ENCODE data around the gene SH3D21. TPM values are rescaled to one million over a fixed set of nuclear protein-coding genes. Genes with fewer than 3 reads are reported as not detected.

The SH3D21 gene
- total and polyA plus RNA-seq, 2 donors: 1.3 to 6.0 TPM

GRCh38 chr1:36276688-36277087 lies 29.5 kb upstream of the SH3D21 start:
- H3K27me3 ChIP-seq (ENCODE audit: control insufficient read depth in 2 of 2, insufficient read depth in 1 of 2, low read length in 1 of 2): no peaks in the 10 kb centered on the region
- 99% methylated on average over 6 of the region's 6 CpGs for WGBS
- no peaks in the 10 kb centered on the region for H3K4me1 ChIP-seq (ENCODE audit: control insufficient read depth in 2 of 2, insufficient read depth in 2 of 2, low read length in 2 of 2)
- no peak overlapping the region for H3K27ac ChIP-seq (ENCODE audit: low read depth in 1 of 2, low read length in 1 of 2)
- no peaks in the 10 kb centered on the region for H3K9me3 ChIP-seq (ENCODE audit: control insufficient read depth in 2 of 2, insufficient read depth in 1 of 2, low read length in 1 of 2)
- H3K4me3 ChIP-seq (ENCODE audit: low read length in 2 of 2): no peak overlapping the region
- H3K36me3 ChIP-seq (ENCODE audit: control insufficient read depth in 2 of 2, insufficient read depth in 2 of 2, low read length in 1 of 2): peaks cover 6 to 25% of the 10 kb centered on the region in 2 donors
- DNase-seq (ENCODE audit: low read depth in 6 of 9, low spot score in 9 of 9): no peak

GRCh38 chr1:36279110-36279788 lies 26.9 kb upstream of the SH3D21 start:
- no peaks in the 10 kb centered on the region for H3K4me1 ChIP-seq (ENCODE audit: control insufficient read depth in 2 of 2, insufficient read depth in 2 of 2, low read length in 2 of 2)
- WGBS: 91% methylated on average over 2 of the region's 2 CpGs
- peaks cover 5 to 30% of the 10 kb centered on the region in 2 donors for H3K36me3 ChIP-seq (ENCODE audit: control insufficient read depth in 2 of 2, insufficient read depth in 2 of 2, low read length in 1 of 2)
- no peaks in the 10 kb centered on the region for H3K9me3 ChIP-seq (ENCODE audit: control insufficient read depth in 2 of 2, insufficient read depth in 1 of 2, low read length in 1 of 2)
- no peak overlapping the region for H3K27ac ChIP-seq (ENCODE audit: low read depth in 1 of 2, low read length in 1 of 2)
- H3K27me3 ChIP-seq (ENCODE audit: control insufficient read depth in 2 of 2, insufficient read depth in 1 of 2, low read length in 1 of 2): no peaks in the 10 kb centered on the region
- no peak overlapping the region for H3K4me3 ChIP-seq (ENCODE audit: low read length in 2 of 2)
- DNase-seq (ENCODE audit: low read depth in 6 of 9, low spot score in 9 of 9): no peak

GRCh38 chr1:36279789-36280296 lies 26.3 kb upstream of the SH3D21 start:
- H3K27ac ChIP-seq (ENCODE audit: low read depth in 1 of 2, low read length in 1 of 2): no peak overlapping the region
- H3K4me3 ChIP-seq (ENCODE audit: low read length in 2 of 2): no peak overlapping the region
- no peaks in the 10 kb centered on the region for H3K9me3 ChIP-seq (ENCODE audit: control insufficient read depth in 2 of 2, insufficient read depth in 1 of 2, low read length in 1 of 2)
- peaks cover 5 to 31% of the 10 kb centered on the region in 2 donors for H3K36me3 ChIP-seq (ENCODE audit: control insufficient read depth in 2 of 2, insufficient read depth in 2 of 2, low read length in 1 of 2)
- no peaks in the 10 kb centered on the region for H3K27me3 ChIP-seq (ENCODE audit: control insufficient read depth in 2 of 2, insufficient read depth in 1 of 2, low read length in 1 of 2)
- WGBS: 90% methylated on average over 7 of the region's 7 CpGs
- H3K4me1 ChIP-seq (ENCODE audit: control insufficient read depth in 2 of 2, insufficient read depth in 2 of 2, low read length in 2 of 2): no peaks in the 10 kb centered on the region
- DNase-seq (ENCODE audit: low read depth in 6 of 9, low spot score in 9 of 9): no peak

GRCh38 chr1:36284061-36284460 lies 22.1 kb upstream of the SH3D21 start:
- Histone ChIP-seq H3K9me3 (ENCODE audit: control insufficient read depth in 2 of 2, insufficient read depth in 1 of 2, low read length in 1 of 2) (no peaks in the 10 kb centered on the region), H3K27ac (ENCODE audit: low read depth in 1 of 2, low read length in 1 of 2) (no peak overlapping the region), H3K27me3 (ENCODE audit: control insufficient read depth in 2 of 2, insufficient read depth in 1 of 2, low read length in 1 of 2) (no peaks in the 10 kb centered on the region), H3K4me3 (ENCODE audit: low read length in 2 of 2) (no peak overlapping the region), H3K36me3 (ENCODE audit: control insufficient read depth in 2 of 2, insufficient read depth in 2 of 2, low read length in 1 of 2) (peaks cover 21 to 61% of the 10 kb centered on the region in 2 donors), H3K4me1 (ENCODE audit: control insufficient read depth in 2 of 2, insufficient read depth in 2 of 2, low read length in 2 of 2) (no peaks in the 10 kb centered on the region)
- WGBS: 94% methylated on average over 1 of the region's 1 CpG
- DNase-seq (ENCODE audit: low read depth in 6 of 9, low spot score in 9 of 9): no peak

- no peaks in the 10 kb centered on the region for H3K4me1 ChIP-seq (ENCODE audit: control insufficient read depth in 2 of 2, insufficient read depth in 2 of 2, low read length in 2 of 2)
- no peaks in the 10 kb centered on the region for H3K27me3 ChIP-seq (ENCODE audit: control insufficient read depth in 2 of 2, insufficient read depth in 1 of 2, low read length in 1 of 2)
- 94% methylated on average over 1 of the region's 1 CpG for WGBS
- no peak overlapping the region for H3K27ac ChIP-seq (ENCODE audit: low read depth in 1 of 2, low read length in 1 of 2)
- no peak overlapping the region for H3K4me3 ChIP-seq (ENCODE audit: low read length in 2 of 2)
- no peaks in the 10 kb centered on the region for H3K9me3 ChIP-seq (ENCODE audit: control insufficient read depth in 2 of 2, insufficient read depth in 1 of 2, low read length in 1 of 2)
- no peak for DNase-seq (ENCODE audit: low read depth in 6 of 9, low spot score in 9 of 9)
- peaks cover 26 to 65% of the 10 kb centered on the region in 2 donors for H3K36me3 ChIP-seq (ENCODE audit: control insufficient read depth in 2 of 2, insufficient read depth in 2 of 2, low read length in 1 of 2)
Measured at GRCh38 chr1:36284517-36284916, 21.7 kb upstream of the SH3D21 start.

GRCh38 chr1:36285443-36286101 lies 20.6 kb upstream of the SH3D21 start:
- 56% methylated on average over 7 of the region's 7 CpGs for WGBS
- Histone ChIP-seq H3K27ac (ENCODE audit: low read depth in 1 of 2, low read length in 1 of 2) (no peak overlapping the region), H3K4me1 (ENCODE audit: control insufficient read depth in 2 of 2, insufficient read depth in 2 of 2, low read length in 2 of 2) (no peaks in the 10 kb centered on the region), H3K9me3 (ENCODE audit: control insufficient read depth in 2 of 2, insufficient read depth in 1 of 2, low read length in 1 of 2) (no peaks in the 10 kb centered on the region), H3K36me3 (ENCODE audit: control insufficient read depth in 2 of 2, insufficient read depth in 2 of 2, low read length in 1 of 2) (peaks cover 37 to 74% of the 10 kb centered on the region in 2 donors), H3K4me3 (ENCODE audit: low read length in 2 of 2) (no peak overlapping the region), H3K27me3 (ENCODE audit: control insufficient read depth in 2 of 2, insufficient read depth in 1 of 2, low read length in 1 of 2) (no peaks in the 10 kb centered on the region)
- DNase-seq (ENCODE audit: low read depth in 6 of 9, low spot score in 9 of 9): peak; percentile 45 to 92 (median 89)

- Histone ChIP-seq H3K4me3 (ENCODE audit: low read length in 2 of 2) (no peak overlapping the region), H3K36me3 (ENCODE audit: control insufficient read depth in 2 of 2, insufficient read depth in 2 of 2, low read length in 1 of 2) (peaks cover 47 to 87% of the 10 kb centered on the region in 2 donors), H3K27ac (ENCODE audit: low read depth in 1 of 2, low read length in 1 of 2) (no peak overlapping the region), H3K27me3 (ENCODE audit: control insufficient read depth in 2 of 2, insufficient read depth in 1 of 2, low read length in 1 of 2) (no peaks in the 10 kb centered on the region), H3K9me3 (ENCODE audit: control insufficient read depth in 2 of 2, insufficient read depth in 1 of 2, low read length in 1 of 2) (no peaks in the 10 kb centered on the region), H3K4me1 (ENCODE audit: control insufficient read depth in 2 of 2, insufficient read depth in 2 of 2, low read length in 2 of 2) (no peaks in the 10 kb centered on the region)
- DNase-seq (ENCODE audit: low read depth in 6 of 9, low spot score in 9 of 9): no peak
- WGBS: 98% methylated on average over 13 of the region's 13 CpGs
Measured at GRCh38 chr1:36286802-36287201, 19.4 kb upstream of the SH3D21 start.

- WGBS: 98% methylated on average over 5 of the region's 5 CpGs
- peaks cover 52 to 89% of the 10 kb centered on the region in 2 donors for H3K36me3 ChIP-seq (ENCODE audit: control insufficient read depth in 2 of 2, insufficient read depth in 2 of 2, low read length in 1 of 2)
- DNase-seq (ENCODE audit: low read depth in 6 of 9, low spot score in 9 of 9): no peak
Measured at GRCh38 chr1:36287595-36287994, 18.6 kb upstream of the SH3D21 start.

GRCh38 chr1:36295390-36295789 lies 10.8 kb upstream of the SH3D21 start:
- no peaks in the 10 kb centered on the region for H3K9me3 ChIP-seq (ENCODE audit: control insufficient read depth in 2 of 2, insufficient read depth in 1 of 2, low read length in 1 of 2)
- DNase-seq (ENCODE audit: low read depth in 6 of 9, low spot score in 9 of 9): no peak
- H3K4me3 ChIP-seq (ENCODE audit: low read length in 2 of 2): no peak overlapping the region
- peaks cover 69 to 90% of the 10 kb centered on the region in 2 donors for H3K36me3 ChIP-seq (ENCODE audit: control insufficient read depth in 2 of 2, insufficient read depth in 2 of 2, low read length in 1 of 2)
- H3K27ac ChIP-seq (ENCODE audit: low read depth in 1 of 2, low read length in 1 of 2): no peak overlapping the region
- no peaks in the 10 kb centered on the region for H3K27me3 ChIP-seq (ENCODE audit: control insufficient read depth in 2 of 2, insufficient read depth in 1 of 2, low read length in 1 of 2)
- no peaks in the 10 kb centered on the region for H3K4me1 ChIP-seq (ENCODE audit: control insufficient read depth in 2 of 2, insufficient read depth in 2 of 2, low read length in 2 of 2)
- WGBS: 72% methylated on average over 2 of the region's 2 CpGs

More at GRCh38 chr1:36287595-36287994, 18.6 kb upstream of the SH3D21 start:
- H3K27ac ChIP-seq (ENCODE audit: low read depth in 1 of 2, low read length in 1 of 2): no peak overlapping the region
- H3K27me3 ChIP-seq (ENCODE audit: control insufficient read depth in 2 of 2, insufficient read depth in 1 of 2, low read length in 1 of 2): no peaks in the 10 kb centered on the region
- no peaks in the 10 kb centered on the region for H3K4me1 ChIP-seq (ENCODE audit: control insufficient read depth in 2 of 2, insufficient read depth in 2 of 2, low read length in 2 of 2)
- no peak overlapping the region for H3K4me3 ChIP-seq (ENCODE audit: low read length in 2 of 2)
- H3K9me3 ChIP-seq (ENCODE audit: control insufficient read depth in 2 of 2, insufficient read depth in 1 of 2, low read length in 1 of 2): no peaks in the 10 kb centered on the region

Data from thymus (tissue), 11 donors.